Right lung (tissue), 5 donors: ENCODE data around the gene ELOB. TPM values are rescaled to one million over a fixed set of nuclear protein-coding genes. Genes with fewer than 3 reads are reported as not detected.
A peak's percentile ranks its signal among the peaks of the same experiment; 100 is the strongest.

Experiments
- DNase-seq, 2 donors: peaks; one replicate each; pipeline ENCODE4 v3.0.0-alpha.2; 2013
- polyA plus RNA-seq, 5 donors: library from polyadenylated mRNA; unstranded; fragments of 120-200 nt; gene quantifications; one replicate each; pipeline versions ENCODE4 v1.2.1 to v1.2.3, GENCODE V29; 2013; ENCODE audit warnings: inconsistent platforms in 1 of 5, low replicate concordance in 1 of 5; ENCODE audit not compliant: insufficient read length in 5 of 5, insufficient read depth in 1 of 5

The ELOB gene
- polyA plus RNA-seq, 5 donors = 133 to 296 (median 161) TPM

DNA sequence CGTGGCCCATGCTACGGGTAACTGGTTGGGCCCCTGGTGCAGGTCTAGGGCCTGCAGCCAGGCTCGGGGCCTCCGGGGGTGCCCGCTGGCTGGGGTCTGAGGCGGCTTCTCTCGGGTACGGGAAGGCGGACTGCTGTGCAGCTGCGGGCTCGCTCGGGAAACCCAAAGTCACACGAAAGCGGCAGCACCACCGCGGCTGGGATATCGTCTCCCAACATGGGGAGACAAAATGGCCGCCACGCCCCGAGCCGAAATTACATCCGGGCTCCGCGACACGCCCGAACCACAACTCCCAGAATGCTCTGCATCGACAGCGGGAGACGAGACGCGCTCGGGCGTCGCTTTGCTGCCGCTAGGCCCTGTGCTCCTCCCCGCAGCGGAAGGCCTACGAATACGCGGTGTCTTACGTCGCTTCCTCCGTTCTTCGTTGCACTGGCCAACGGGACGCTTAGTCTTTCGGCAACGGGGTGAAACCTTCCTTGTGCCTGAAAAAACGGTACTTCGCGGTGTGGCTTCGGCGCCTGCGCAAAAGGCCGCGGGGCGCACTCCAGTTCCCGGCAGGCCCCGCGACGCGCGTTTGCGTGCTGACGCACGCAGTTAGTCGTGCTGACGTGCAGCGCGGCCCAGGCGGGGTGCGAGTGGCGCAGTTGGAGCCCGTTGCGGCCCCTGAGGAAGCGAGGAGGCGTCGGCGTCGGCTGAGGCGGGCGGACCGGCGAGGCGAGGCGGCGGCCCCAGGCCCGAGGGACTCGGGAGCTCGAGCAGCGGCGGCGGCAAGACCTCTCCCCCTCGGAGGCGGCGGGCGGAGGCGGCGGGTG lies 24.8 kb downstream of the ELOB start, which contains the start of gene SRRM2:
Gene SRRM2 (plus strand): TSS at position 604 of the 815 bp plus-strand sequence. CDS start 3,727 bp downstream, outside the sequence.
- DNase-seq = peak; percentile 99 to 100

DNA sequence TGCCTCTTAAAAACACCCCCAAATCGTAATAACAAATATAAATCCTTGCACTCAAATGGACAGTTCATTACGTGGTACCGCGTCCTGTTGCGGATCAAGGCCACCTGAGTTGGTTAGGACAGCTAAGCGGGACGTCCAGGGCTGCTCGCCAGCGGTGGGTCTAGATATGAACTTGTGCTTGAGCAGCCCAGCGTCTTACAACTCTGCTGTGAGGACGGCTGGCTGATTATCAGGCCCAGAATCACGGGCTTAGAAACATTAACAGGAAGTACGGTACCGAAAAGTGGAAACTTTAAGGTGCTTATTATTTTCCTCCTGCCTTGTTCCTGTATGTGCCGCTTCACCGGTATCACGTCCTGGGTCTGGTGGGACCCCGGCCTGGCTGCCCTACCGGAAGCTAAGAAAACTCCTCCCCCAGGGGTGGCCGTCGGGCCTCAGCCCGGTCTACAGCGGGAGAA lies 25.5 kb downstream of the ELOB start:
- DNase-seq = peak in 1 of 2 donors; percentile 13

- no peak for DNase-seq
These were observed 27.1 kb downstream of the ELOB start for GRCh38 chr16:2749936-2750335.

DNA sequence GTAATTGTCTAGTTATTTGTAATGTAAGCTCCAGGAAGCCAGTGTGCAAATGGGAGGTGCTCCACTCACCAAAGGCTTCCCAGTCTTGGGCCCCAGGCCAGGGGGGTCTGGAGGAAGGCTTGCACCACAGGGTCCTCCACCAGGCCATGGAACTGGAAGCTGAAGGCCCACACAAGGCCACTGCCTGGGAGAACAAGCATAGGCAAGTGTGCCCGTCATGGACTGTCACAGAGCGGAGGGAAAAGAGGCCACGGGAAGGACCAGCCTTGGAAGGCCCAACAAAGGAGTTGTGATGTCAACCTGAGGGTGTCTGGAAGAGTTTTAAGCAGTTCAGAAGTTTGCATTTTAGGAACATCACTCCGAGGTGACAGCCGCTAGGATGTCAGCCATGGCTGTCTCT lies 27.6 kb downstream of the ELOB start:
- DNase-seq = no peak

DNA sequence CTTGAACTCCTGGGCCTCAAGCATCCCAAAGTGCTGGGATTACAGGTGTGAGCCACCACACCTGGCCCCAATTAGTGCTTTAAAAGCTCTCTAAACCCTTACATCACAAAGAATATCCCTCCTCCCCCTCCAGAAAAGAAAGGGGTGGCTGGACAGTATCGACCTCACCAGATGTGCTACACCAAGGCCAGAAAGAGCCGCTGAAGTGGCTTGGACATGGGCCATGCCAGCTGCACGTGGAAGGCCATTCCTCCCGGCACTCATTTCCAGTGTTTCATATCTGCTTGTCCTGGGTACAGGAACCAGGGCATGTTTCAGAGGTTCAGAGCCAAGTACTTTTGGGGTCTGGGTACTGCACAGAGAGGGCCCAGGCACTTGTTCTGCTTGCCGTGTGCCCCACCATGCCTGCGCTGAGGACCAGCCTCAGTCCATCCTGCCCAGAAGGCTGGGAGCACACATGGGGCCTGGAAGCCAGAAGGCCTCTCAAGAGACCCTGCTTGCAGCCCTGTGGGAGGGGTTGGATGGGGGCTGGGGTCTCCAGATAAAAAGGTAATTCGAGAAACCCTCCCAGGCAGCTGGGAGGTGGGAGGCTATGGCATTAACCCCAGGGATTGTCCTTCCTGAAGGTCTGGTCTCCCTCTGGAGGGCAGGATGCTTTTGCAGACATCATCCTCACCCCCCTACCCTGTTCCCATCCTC lies 28.2 kb downstream of the ELOB start:
- DNase-seq = no peak

GRCh38 chr16:2745961-2746360 lies 31.1 kb downstream of the ELOB start:
- no peak for DNase-seq

DNA sequence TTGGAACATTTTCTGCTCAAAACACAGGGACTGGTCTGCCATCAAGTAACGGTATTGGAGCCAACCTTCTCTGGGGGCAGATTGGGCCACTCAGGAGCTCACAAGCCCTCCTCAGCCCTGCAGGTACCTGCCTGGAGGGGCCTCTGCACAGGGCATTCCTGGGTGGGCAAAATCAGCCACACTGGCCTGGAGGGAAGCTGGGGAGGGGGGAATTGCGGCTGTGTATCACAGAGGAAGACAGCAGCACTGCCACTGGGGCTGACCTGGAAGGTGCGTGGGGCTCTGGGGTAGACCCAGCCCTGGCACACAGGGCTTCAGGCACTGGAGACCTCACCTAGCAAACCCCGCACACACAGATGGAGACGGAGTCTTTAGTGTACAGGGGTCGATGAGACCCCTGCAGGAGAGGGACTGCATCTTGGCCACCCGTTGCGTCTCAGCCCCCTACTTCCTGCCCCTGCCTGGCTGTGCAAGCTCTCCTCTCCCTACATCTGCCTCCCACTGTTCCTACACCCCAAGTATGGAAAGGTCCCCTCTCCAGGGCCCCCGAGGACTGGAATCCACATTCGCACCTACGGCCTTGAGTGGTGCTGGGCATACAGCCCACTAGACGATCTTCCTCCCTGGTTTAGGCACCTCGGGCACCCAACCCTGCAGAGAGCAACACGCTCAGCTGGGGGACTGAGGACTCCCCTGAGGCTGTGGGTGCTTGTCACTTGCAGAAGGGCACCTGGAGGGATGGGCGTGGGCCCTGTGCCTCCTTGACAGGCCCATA lies 31.8 kb downstream of the ELOB start:
- no peak for DNase-seq

DNA sequence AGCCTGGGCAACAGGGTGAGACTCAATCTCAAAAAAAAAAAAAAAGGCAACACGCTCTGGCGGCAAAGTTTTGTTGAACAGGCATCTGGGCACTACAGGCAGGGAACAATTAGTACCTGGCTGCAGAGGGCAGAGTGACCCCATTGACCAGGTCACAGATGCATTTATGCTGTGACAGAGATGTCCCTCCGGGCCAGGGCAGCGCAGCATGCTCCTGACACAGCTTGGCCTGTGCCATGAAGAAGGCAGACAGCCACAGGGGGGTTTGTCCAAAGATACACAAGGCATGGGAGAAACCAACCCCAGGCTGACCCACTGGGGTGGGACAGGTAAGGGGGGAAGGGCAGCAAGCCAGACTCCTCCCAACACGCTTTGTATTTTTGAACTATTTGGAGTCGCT lies 32.4 kb downstream of the ELOB start:
- no peak for DNase-seq

DNA sequence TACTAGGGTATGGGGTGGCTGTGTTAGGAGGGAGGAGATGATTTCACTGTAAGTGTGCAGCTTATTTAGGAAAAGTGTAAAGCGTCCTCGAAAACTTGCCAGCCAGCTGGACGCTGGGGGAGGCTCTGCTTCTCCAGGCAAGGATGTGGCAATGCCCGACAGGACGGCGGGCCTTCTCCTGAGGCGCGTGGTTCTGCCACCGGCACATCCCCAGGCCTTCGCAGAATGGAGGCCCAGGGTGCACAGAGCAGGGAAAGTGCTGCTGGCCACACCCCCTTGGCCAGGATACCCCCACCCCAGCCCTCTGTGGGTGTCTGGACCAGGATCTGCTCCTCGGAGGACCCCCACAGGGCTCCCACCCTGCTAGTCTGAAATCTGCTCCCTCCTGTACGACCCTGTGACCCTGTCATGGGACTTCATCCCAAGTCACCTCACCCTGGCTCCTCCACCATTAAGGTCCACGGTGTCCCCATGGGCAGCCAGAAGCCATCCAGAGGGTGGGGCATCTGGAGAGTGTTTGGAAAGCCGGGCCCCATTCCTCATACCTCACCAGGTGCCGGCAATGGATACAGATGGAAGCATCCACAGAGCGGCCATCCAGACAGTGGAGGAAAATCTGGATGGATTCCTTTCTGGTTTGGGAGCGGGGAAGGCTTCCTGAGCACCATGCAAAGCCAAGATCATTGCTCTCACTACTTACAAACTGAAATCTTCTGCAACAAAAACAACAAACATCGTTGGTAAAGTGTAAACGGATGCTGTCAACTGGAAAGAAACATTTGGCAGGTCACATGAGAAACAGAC lies 33.9 kb downstream of the ELOB start:
- DNase-seq = no peak

- no peak for DNase-seq
These were observed 34.6 kb downstream of the ELOB start for GRCh38 chr16:2742323-2743006.

DNA sequence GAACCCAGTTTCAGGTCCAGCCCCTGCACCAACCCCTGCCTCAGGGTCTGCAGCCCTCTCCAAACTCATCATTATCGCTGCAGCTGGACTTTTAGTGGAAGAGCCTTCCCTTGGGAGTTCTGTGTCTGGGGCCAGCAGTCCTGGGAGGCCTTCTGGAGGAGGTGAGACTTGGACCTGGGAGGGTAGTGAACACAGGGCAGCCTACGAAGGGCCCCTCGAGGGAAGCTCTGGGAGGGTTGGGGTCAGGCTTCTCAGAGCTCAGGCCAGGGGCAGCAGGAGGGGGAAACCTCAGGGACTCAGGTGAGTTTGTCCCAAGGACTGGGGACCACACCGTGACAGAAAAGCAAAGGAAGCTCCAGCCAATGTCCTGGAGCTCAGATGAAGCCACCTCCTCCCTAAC lies 35.9 kb downstream of the ELOB start:
- no peak for DNase-seq

- DNase-seq = no peak
These were observed 36.6 kb downstream of the ELOB start for GRCh38 chr16:2740476-2740875.

DNA sequence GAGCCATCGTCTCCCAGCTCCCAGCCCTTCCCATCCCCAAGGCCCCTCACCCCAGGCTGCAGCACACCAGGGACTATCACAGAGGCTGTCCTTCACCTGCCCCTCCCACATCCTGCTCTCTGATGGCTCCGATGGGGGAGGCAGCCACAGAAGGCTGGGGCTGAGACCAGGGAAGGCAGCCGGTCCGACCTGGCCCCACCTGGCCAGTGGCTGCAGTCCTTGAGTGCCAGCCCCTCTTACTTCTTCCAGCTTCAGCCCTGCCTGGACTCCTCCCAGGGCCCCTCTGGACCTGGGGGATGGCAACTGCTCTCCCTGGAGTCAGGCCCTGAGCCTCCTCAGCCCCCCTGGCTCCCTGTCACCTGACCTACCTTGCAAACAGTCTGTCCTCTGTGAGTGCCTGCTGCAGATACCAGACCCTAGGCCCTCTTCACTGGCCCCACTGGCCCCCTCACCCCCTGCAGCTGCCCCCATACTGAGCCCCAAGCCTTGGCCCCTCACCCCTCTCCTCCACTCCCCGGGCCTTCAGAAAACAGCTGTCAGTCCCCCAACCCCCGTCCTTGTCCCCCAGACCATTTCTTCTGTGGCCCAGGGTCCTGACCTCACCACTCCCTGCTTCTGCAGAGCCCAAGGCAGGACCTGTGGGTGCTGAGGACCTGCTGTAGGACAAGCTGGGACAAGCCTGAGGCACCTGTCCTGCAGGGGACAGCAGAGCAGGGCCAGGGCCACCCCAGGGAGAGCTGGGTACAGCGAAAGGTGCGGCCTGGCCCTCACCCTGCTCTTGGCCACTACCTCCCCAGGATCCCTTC lies 37.3 kb downstream of the ELOB start:
- no peak for DNase-seq

DNA sequence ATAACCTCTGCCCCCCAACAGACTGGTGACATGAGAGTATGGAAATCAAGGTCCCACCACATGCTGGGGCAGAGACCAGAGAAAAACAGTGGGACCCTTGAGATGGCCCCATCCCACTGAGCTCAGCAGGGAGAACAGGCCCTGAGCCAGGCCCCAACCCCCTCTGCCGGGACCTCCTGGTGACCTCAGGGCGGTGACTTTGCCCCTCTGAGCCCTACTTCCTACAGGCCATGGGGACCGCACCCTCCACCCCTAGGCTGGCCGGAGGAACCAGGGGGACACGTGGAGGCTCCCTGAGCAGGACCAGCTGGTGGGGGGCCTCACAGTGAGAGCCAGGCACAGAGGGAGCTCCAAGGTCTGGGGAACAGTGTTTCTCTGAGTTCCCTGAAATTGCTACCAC lies 38.5 kb downstream of the ELOB start:
- DNase-seq = no peak

DNA sequence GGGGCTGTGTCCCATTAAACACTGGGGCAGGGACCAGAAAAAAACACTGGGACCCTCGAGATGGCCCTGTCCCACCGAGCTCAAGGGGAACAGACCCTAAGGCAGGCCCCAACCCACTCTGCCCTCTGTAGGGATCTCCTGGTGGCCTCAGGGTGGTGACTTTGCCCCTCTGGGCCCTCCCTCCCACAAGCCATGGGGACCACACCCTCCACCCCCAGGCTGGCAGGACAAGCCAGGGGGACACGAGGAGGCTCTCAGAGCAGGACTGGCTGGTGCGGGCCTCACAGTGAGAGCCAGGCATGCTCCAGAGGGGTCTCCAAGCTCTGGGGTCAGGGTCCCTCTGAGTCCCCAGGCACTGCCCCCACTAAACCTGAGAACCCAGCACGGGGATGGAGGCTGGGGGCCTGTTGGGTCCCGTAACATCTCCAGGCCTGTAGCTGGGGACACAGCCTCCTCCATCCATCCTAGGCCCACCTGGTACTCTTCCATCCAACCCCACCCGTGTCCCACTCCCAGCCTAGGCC lies 39.1 kb downstream of the ELOB start:
- no peak for DNase-seq

DNA sequence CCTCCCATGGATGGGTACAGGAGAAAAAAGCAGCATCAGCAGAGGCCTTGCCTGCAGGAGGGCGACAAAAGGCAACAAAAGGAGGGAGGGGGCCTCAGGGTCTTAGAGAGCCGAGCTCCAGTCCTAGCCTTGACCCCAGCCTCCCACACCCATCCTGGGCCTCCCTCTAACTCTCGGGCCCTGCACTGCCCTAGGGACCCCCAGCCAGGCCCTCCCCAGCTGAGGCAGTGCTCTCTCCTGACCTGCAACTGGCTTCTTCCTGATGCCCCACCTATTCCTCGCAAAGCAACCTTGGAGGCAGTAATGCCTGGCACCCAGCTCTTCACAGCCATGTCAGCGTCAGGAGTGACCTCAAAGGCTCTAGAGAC lies 39.9 kb downstream of the ELOB start:
- no peak for DNase-seq

DNA sequence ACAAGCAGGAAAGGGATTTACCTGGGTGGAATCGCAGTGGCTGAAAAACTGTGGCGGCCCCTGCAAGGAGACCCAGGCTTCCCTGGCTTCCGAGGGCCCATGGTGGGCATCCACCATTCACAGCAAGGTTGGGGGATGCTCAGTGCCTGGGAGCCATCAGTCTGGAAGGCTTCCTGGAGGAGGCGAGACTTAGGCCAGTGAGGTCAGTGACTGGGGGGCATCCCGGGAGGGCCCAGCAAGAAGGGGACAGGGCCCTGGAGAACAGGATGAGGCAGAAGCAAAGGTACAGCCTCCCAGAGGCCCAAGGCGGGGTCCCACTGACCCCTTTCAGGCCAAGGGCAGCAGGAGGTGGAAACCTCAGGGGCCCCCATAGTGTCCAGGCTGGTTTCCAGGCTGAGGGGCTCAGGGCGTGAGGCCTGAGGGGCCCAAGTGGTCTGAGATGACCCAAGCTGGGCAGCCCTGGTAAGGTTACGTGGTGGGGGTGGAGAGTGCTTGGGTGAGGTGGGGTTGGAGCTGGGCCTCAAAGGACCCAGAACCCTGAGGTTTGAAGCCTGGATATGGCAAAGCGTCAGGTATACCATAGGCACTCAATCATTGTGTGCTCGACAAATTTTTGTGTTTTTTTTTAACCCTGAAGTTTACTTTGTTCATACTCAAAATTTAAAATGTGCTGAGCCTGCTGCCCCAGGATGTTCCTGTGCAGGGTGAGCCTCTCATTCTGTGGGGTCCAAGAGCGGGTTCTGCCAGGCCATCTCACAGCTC lies 40.4 kb downstream of the ELOB start:
- DNase-seq = no peak

GRCh38 chr16:2734844-2735515 lies 42.1 kb downstream of the ELOB start:
- DNase-seq = no peak
